ENCODE results near the gene ADAMTS14.

GRCh38 chr10:70811881-70812280 lies 139.6 kb downstream of the ADAMTS14 start:
- TF ChIP-seq CTCF (IDR thresholded peaks at IDR 0.05) (no peak), ZFX (IDR thresholded peaks at IDR 0.05; ENCODE audit: borderline replicate concordance) (no peak)

Measured in 22Rv1 (cell line).